Right lobe of liver (tissue), 4 donors: ENCODE measurements around the gene RPS26.
A peak's percentile ranks its signal among the peaks of the same experiment; 100 is the strongest.

Source experiments
- CTCF ChIP-seq, 4 donors: fragments of 200-600 bp in 3 of 4; fragments of 450-650 bp in 1 of 4; IDR thresholded peaks; one replicate each; pipeline versions ENCODE4 v1.5.1 to v1.8.0; 2016 to 2022; ENCODE audit warnings: antibody characterized with exemption in 4 of 4, mild to moderate bottlenecking in 2 of 4
- POLR2A ChIP-seq: fragments of 450-650 bp; IDR thresholded peaks from one replicate; pipeline ENCODE4 v1.6.1; 2017; ENCODE audit warnings: antibody characterized with exemption, mild to moderate bottlenecking
- donor health status: DM: no; HTN: no; CAD: no.
- donor health status: DM: no; HTN: no; CAD: no.
- donor health status: DM: no; HTN: yes; CAD: no.

GRCh38 chr12:56041552-56042429, at the start of gene RPS26:
- peak in 3 of 4 donors; percentile 37 to 54 (median 53) for TF ChIP-seq CTCF (IDR thresholded peaks at IDR 0.05)
- peak; percentile 92 for TF ChIP-seq POLR2A
